DND-41 (cell line): ENCODE measurements around the gene C15orf61.

ENCODE experiments used
- ATAC-seq: fragments of 200-7000 bp; cut with Tn5 transposase; 3 replicates; pipeline ENCODE4 v1.9.1; 2021; ENCODE audit warnings: low read depth; ENCODE audit not compliant: insufficient read depth
- DNase-seq: peaks from one replicate; pipeline ENCODE4 v3.0.0-alpha.2; 2020
- H2AFZ ChIP-seq: 2 replicates; pipeline ENCODE4 v1.6.0; 2012; ENCODE audit warnings: low read depth, low read length
- H3K27ac ChIP-seq: 2 replicates; pipeline ENCODE4 v1.5.1; 2012; ENCODE audit warnings: low read length, inconsistent platforms
- H3K27me3 ChIP-seq: fragments of 200-600 bp; sonication (generic); 2 replicates; pipeline ENCODE4 v1.6.0; 2012; ENCODE audit warnings: low read length, mild to moderate bottlenecking, inconsistent platforms; ENCODE audit not compliant: insufficient read depth, poor library complexity
- H3K36me3 ChIP-seq: 2 replicates; pipeline ENCODE4 v1.5.1; 2012; ENCODE audit warnings: low read length, inconsistent platforms; ENCODE audit not compliant: insufficient read depth
- H3K4me1 ChIP-seq: 2 replicates; pipeline ENCODE4 v1.5.1; 2012; ENCODE audit warnings: mild to moderate bottlenecking, low read length; ENCODE audit not compliant: insufficient read depth
- H3K4me2 ChIP-seq: 2 replicates; pipeline ENCODE4 v1.6.0; 2012; ENCODE audit warnings: mild to moderate bottlenecking, moderate library complexity, low read length, inconsistent platforms; ENCODE audit not compliant: insufficient read depth
- H3K4me3 ChIP-seq, 2 experiments: fragments of 200-600 bp in 1 of 2; shearing (Covaris generic) in 1 of 2; 2 replicates each; pipeline ENCODE4 v1.5.1; 2012 to 2016; ENCODE audit warnings: inconsistent platforms in 2 of 2, low read length in 2 of 2, mild to moderate bottlenecking in 2 of 2, low read depth in 1 of 2, moderate library complexity in 1 of 2
- H3K79me2 ChIP-seq: 2 replicates; pipeline ENCODE4 v1.6.0; 2012; ENCODE audit warnings: low read length, inconsistent platforms; ENCODE audit not compliant: insufficient read depth
- H3K9ac ChIP-seq: 2 replicates; pipeline ENCODE4 v1.6.0; 2012; ENCODE audit warnings: low read depth, mild to moderate bottlenecking, inconsistent platforms, low read length, moderate library complexity
- H3K9me3 ChIP-seq: 2 replicates; pipeline ENCODE4 v1.5.1; 2012; ENCODE audit warnings: low read length, moderate library complexity, mild to moderate bottlenecking, inconsistent platforms; ENCODE audit not compliant: insufficient read depth, severe bottlenecking
- H4K20me1 ChIP-seq: 2 replicates; pipeline ENCODE4 v1.6.0; 2012; ENCODE audit warnings: low read length; ENCODE audit not compliant: insufficient read depth
- EZH2 ChIP-seq: IDR thresholded peaks from 3 replicates; pipeline ENCODE4 v1.6.1; 2012; ENCODE audit warnings: borderline replicate concordance, low read depth, mild to moderate bottlenecking, moderate library complexity, low read length, inconsistent platforms; ENCODE audit not compliant: severe bottlenecking
- TF ChIP-seq, protein P1 (sequence below): IDR thresholded peaks from 2 replicates; pipeline ENCODE4 v1.5.1; 2012; ENCODE audit warnings: borderline replicate concordance, low read length, moderate library complexity, mild to moderate bottlenecking; ENCODE audit not compliant: poor library complexity, severe bottlenecking; ENCODE audit errors: extremely low read depth

C15orf61 gene

DNA sequence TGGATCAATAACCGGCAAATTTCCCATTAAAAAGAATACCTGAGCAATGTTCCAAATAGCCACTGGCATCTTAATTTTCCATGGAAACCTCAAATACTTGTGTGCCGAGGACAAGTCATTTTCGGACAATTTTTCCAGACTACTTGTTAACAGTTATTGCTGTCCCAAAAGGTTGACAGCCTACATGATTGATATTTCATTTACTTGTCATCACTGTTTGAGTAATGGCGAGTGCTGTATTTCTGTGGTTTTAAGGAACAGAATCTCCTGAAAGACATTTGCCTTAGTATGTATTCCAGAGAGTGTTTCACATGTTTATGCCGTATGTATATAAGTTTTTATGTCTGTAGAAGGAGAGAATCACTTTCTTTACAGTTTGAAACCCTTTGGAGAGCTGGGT is 58.2 kb downstream of the C15orf61 start:
- no peak for TF ChIP-seq EZH2
- TF ChIP-seq, protein P1, sequence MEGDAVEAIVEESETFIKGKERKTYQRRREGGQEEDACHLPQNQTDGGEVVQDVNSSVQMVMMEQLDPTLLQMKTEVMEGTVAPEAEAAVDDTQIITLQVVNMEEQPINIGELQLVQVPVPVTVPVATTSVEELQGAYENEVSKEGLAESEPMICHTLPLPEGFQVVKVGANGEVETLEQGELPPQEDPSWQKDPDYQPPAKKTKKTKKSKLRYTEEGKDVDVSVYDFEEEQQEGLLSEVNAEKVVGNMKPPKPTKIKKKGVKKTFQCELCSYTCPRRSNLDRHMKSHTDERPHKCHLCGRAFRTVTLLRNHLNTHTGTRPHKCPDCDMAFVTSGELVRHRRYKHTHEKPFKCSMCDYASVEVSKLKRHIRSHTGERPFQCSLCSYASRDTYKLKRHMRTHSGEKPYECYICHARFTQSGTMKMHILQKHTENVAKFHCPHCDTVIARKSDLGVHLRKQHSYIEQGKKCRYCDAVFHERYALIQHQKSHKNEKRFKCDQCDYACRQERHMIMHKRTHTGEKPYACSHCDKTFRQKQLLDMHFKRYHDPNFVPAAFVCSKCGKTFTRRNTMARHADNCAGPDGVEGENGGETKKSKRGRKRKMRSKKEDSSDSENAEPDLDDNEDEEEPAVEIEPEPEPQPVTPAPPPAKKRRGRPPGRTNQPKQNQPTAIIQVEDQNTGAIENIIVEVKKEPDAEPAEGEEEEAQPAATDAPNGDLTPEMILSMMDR, result no peak
- no peaks in the 10 kb centered on the region for H3K4me1 ChIP-seq
- H3K9me3 ChIP-seq, result no peaks in the 10 kb centered on the region
- ATAC-seq (no peak), DNase-seq (no peak)
- H4K20me1 ChIP-seq, result no peaks in the 10 kb centered on the region
- H3K9ac ChIP-seq, result no peak overlapping the region
- no peak overlapping the region for H3K4me2 ChIP-seq
- H3K27me3 ChIP-seq, result no peaks in the 10 kb centered on the region
- H3K79me2 ChIP-seq, result no peaks in the 10 kb centered on the region
- no peak overlapping the region for H2AFZ ChIP-seq
- H3K27ac ChIP-seq, result no peak overlapping the region
- 0 out of 2 replicates have a peak, but pooled peaks cover 4% of the 10 kb centered on the region for H3K36me3 ChIP-seq
- H3K4me3 ChIP-seq, result no peak overlapping the region
